Common myeloid progenitor, CD34-positive (primary cell): ENCODE data around the gene ITM2C.

Source experiments
- CTCF ChIA-PET: fragments of 350-600 bp; sonication (Branson Sonifier 250); formaldehyde crosslinking; loops from one replicate; lab custom pipeline; 2021; ENCODE audit warnings: antibody characterized with exemption; lab: Charles Lee
- POLR2A ChIA-PET: fragments of 350-600 bp; sonication (Branson Sonifier 250); formaldehyde crosslinking; loops from one replicate; lab custom pipeline; 2021; ENCODE audit warnings: antibody characterized with exemption; lab: Charles Lee
- DNase-seq, 3 donors: peaks; one replicate each; pipeline versions ENCODE4 v3.0.0 to v3.0.0-alpha.2; 2013
- H3K27ac ChIP-seq, 2 experiments: 1 replicate in 1 of 2; 2 replicates in 1 of 2; pipeline ENCODE4 v1.7.0; 2013; ENCODE audit warnings: inconsistent platforms in 2 of 2, low read length in 2 of 2, mild to moderate bottlenecking in 2 of 2, low read depth in 1 of 2, moderate library complexity in 1 of 2; ENCODE audit not compliant: severe bottlenecking in 2 of 2, insufficient read depth in 1 of 2, poor library complexity in 1 of 2
- H3K27me3 ChIP-seq, 5 experiments: replicated peaks in 2 of 5; 1 replicate in 3 of 5; 2 replicates in 2 of 5; pipeline versions ENCODE4 v1.6.1 to v1.7.0; 2013; ENCODE audit warnings: low read length in 4 of 5, mild to moderate bottlenecking in 2 of 5, moderate library complexity in 2 of 5, inconsistent platforms in 1 of 5; ENCODE audit not compliant: insufficient read depth in 5 of 5, control insufficient read depth in 4 of 5
- H3K36me3 ChIP-seq, 4 experiments: 1 replicate in 2 of 4; 2 replicates in 2 of 4; pipeline versions ENCODE4 v1.6.1 to v1.7.0; 2013; ENCODE audit warnings: low read length in 3 of 4, control low read depth in 1 of 4, mild to moderate bottlenecking in 1 of 4; ENCODE audit not compliant: control insufficient read depth in 4 of 4, insufficient read depth in 4 of 4
- H3K4me1 ChIP-seq, 4 experiments: 1 replicate in 3 of 4; 2 replicates in 1 of 4; pipeline versions ENCODE4 v1.6.1 to v1.7.1; 2013; ENCODE audit warnings: low read length in 3 of 4, mild to moderate bottlenecking in 3 of 4, control low read depth in 1 of 4, inconsistent platforms in 1 of 4, moderate library complexity in 1 of 4; ENCODE audit not compliant: control insufficient read depth in 4 of 4, insufficient read depth in 4 of 4; ENCODE audit errors: control extremely low read depth in 1 of 4
- H3K4me3 ChIP-seq, 7 experiments: 1 replicate in 4 of 7; 2 replicates in 3 of 7; pipeline versions ENCODE4 v1.5.1 to v1.7.0; 2013; ENCODE audit warnings: mild to moderate bottlenecking in 7 of 7, low read length in 6 of 7, moderate library complexity in 6 of 7, inconsistent platforms in 2 of 7, low read depth in 2 of 7, control low read depth in 1 of 7; ENCODE audit not compliant: insufficient read depth in 4 of 7, control insufficient read depth in 1 of 7; ENCODE audit errors: extremely low read depth in 1 of 7
- H3K9me3 ChIP-seq, 5 experiments: 1 replicate in 4 of 5; 2 replicates in 1 of 5; pipeline versions ENCODE4 v1.6.1 to v1.7.1; 2013; ENCODE audit warnings: low read length in 4 of 5, mild to moderate bottlenecking in 2 of 5, inconsistent platforms in 1 of 5, low read depth in 1 of 5, moderate library complexity in 1 of 5; ENCODE audit not compliant: control insufficient read depth in 4 of 5, insufficient read depth in 2 of 5; ENCODE audit errors: control extremely low read depth in 1 of 5
- WGBS: methylation state at CpG from one replicate; pipeline ENCODE4 v1.1.5; 2013; ENCODE audit not compliant: insufficient coverage; 5-methylcytosine and 5-hydroxymethylcytosine counted together

Gene ITM2C

DNA sequence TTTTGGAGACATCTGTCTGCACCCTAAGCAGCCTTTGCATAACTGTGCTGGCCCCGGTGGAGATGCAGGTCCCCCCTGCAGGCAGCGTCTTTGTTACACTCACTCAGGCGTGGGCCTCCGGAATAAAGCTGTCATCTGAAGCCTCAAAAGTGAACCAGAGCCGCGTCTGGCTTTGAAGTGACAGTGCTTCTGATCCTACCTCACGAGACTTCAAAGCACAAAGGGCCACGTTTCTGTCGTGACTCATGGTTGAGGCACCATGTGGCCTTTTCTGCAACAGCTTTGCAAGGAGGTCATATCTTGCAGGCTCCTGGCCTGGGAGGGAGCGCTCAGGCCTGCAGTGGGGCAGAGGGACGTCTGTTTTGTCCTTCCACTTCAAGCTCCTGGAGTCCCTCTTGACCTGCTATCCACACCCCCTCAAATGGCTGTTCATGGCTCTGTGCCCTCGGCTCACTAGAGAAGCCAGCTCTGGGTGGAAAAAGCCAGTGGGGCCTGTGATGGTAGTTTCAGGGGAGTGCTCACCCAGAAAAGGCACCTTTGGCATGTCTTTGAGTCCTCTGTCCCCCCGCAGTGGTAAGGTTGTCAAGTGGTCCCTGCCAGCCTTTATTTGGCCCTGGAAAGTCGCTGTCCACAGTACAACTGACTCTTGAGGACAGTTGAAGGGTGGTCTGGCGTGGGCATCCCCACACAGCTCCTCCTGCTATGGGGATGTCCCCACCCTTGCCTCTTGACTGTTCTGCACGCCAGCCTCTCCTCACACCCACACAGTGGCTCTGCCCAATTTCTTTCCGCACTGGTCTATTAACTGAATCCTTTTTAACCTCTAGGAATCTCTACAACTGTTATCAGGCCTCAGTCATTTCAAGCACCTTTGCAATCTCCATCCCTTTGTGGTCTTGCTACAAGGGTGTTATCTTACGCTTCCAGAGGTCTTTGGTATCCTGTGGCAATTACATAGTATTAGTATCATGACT, 41.0 kb downstream of the ITM2C start:
- Histone ChIP-seq H3K4me1 (peaks cover 0 to 4% (median 2%) of the 10 kb centered on the region in 4 experiments), H3K27me3 (no peaks in the 10 kb centered on the region), H3K4me3 (no peak overlapping the region), H3K27ac (no peak overlapping the region), H3K36me3 (no peaks in the 10 kb centered on the region), H3K9me3 (no peaks in the 10 kb centered on the region)
- ChIA-PET POLR2A (no interaction called here), CTCF (interaction anchor here (1.0 to 2.6 kb wide), 7 partner anchors 9 to 83 kb away, joined by 3 to 10 read pairs (median 4); no protein-coding TSS in a partner anchor)
- DNase-seq: peak; percentile 18 to 57 (median 32)
- 95% methylated on average over 16 of the region's 18 CpGs for WGBS

DNA sequence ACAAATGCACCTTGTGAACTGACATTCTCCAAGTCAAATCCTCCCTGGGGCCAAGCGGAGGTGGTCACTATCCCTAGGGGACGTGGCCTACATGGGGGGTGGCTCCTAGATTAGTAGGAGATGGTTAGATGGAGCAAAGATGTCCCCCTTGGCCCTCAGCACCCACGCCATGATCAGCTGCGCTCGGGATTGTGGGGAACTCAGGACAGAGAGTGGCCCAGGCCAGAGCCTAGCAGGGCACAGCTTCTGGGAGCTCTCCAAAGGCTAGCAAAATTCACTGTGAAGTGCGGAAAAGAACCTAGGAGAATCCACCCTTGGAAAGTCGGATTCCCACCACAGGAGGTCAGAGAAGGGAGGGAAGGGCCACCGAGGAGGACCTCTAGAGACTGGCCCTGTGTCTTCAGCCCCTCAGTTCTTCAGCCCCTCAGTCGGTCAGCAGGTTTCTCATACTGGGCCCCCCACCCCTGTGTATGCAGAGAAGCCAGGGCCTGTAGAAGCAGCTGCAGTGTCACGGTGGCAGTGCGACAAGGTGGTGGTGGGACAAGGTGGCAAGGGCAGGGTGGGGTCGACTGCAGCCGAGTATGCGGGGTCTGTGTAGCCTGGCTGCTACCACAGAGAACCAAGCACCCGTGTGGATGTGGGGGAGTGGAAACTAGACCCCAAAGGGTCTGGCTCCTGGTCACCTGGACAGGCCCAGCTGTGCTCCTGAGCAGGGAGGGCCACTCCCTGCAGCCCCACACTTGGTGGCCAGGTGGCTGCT, 41.9 kb downstream of the ITM2C start:
- H3K27me3 ChIP-seq: no peaks in the 10 kb centered on the region
- no peak overlapping the region for H3K4me3 ChIP-seq
- no peak for DNase-seq
- peaks cover 0 to 4% (median 2%) of the 10 kb centered on the region in 4 experiments for H3K4me1 ChIP-seq
- no peaks in the 10 kb centered on the region for H3K36me3 ChIP-seq
- no peaks in the 10 kb centered on the region for H3K9me3 ChIP-seq
- 97% methylated on average over 12 of the region's 15 CpGs for WGBS
- ChIA-PET POLR2A (no interaction called here), CTCF (interaction anchor here (0.6 to 2.6 kb wide), 7 partner anchors 35 to 82 kb away, joined by 3 to 10 read pairs (median 4); no protein-coding TSS in a partner anchor)
- H3K27ac ChIP-seq: no peak overlapping the region

DNA sequence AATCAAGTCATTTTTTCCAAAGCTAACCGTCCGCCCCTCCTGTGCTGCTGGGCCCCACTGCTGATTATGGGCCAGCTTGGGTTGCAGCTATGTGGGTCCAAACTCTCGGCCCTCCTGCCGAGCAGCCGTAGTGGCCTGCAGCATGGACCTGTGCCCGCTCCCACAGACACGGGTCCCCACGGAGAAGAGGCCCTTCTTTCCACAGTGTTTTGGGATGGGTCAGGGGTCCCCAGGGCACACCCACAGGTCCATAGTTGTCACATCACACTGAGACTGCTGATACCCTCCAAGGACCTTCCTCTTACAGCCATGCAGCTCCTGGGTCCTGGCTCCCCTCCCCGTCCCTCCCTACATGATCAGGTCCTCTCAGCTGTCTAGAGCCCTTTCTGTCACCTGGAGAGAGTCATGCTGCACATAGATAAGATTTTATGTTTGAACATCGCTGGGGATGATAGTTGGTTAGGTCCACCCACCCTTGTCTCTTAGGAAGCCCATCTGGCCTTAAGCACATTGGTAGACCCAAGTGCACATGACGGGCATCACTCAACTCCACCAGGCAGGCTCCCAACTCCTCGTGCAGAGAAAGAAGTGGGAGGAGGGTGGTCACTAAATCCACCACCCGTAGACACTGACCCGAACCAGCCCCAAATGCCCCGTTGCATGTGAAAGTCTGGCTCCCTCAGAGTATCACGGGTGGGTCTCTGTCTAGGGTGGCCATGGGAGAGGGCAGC, 42.8 kb downstream of the ITM2C start:
- H3K36me3 ChIP-seq: no peaks in the 10 kb centered on the region
- WGBS: 97% methylated on average over 12 of the region's 16 CpGs
- H3K27me3 ChIP-seq: no peaks in the 10 kb centered on the region
- DNase-seq: no peak
- H3K4me3 ChIP-seq: no peak overlapping the region
- H3K9me3 ChIP-seq: no peaks in the 10 kb centered on the region
- H3K4me1 ChIP-seq: peaks cover 0 to 4% (median 2%) of the 10 kb centered on the region in 4 experiments
- ChIA-PET POLR2A (no interaction called here), CTCF (interaction anchor here (0.6 to 2.6 kb wide), 8 partner anchors 34 to 84 kb away, joined by 3 to 10 read pairs (median 4); no protein-coding TSS in a partner anchor)
- no peak overlapping the region for H3K27ac ChIP-seq

- CTCF ChIA-PET: interaction anchor here (0.6 to 1.8 kb wide), 7 partner anchors 13 to 98 kb away, joined by 3 to 5 read pairs (median 3); no protein-coding TSS in a partner anchor
- POLR2A ChIA-PET: no interaction called here
- no peak overlapping the region for H3K4me3 ChIP-seq
- DNase-seq: no peak
- 92% methylated on average over 4 of the region's 6 CpGs for WGBS
- no peaks in the 10 kb centered on the region for H3K27me3 ChIP-seq
- H3K4me1 ChIP-seq: peaks cover 0 to 8% (median 4%) of the 10 kb centered on the region in 4 experiments
- no peak overlapping the region for H3K27ac ChIP-seq
- H3K9me3 ChIP-seq: no peaks in the 10 kb centered on the region
- no peaks in the 10 kb centered on the region for H3K36me3 ChIP-seq
These were observed 43.4 kb downstream of the ITM2C start for GRCh38 chr2:230908092-230908594.

DNA sequence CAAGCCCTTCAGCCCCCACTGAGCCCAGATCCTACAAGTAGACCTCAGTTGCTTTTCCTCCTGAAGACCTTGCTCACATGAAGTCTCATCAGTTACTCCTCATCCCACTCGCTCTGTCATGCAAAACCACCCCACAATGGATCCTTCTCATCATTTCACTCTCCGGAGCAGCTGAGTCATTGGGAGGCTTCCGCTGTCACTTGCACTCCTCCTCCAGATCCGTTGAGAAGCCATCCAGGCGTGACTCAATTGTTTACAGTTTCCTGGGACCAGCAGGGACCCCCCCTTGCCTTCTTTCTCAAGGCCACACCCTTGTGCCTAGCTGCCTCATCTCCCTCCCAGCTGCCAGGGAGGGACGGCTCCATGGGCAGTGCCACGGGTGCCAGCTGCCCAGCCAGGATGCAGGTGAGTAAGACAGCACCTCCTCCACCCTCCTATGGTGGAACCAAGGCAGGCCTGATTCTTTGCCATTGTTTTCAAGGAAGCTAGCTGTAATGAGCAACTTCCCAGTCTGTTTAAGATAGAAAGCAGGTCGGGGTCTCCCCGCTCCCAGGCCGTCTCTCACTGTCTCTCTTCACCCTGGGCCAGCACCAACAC, 44.0 kb downstream of the ITM2C start:
- Histone ChIP-seq H3K36me3 (no peaks in the 10 kb centered on the region), H3K9me3 (no peaks in the 10 kb centered on the region), H3K4me3 (no peak overlapping the region), H3K27me3 (no peaks in the 10 kb centered on the region), H3K27ac (no peak overlapping the region), H3K4me1 (peaks cover 0 to 13% (median 5%) of the 10 kb centered on the region in 4 experiments)
- POLR2A ChIA-PET: no interaction called here
- no peak for DNase-seq
- WGBS: 94% methylated on average over 7 of the region's 10 CpGs
- CTCF ChIA-PET: interaction anchor here (0.6 to 1.8 kb wide), 7 partner anchors 13 to 97 kb away, joined by 3 to 5 read pairs (median 3); no protein-coding TSS in a partner anchor

DNA sequence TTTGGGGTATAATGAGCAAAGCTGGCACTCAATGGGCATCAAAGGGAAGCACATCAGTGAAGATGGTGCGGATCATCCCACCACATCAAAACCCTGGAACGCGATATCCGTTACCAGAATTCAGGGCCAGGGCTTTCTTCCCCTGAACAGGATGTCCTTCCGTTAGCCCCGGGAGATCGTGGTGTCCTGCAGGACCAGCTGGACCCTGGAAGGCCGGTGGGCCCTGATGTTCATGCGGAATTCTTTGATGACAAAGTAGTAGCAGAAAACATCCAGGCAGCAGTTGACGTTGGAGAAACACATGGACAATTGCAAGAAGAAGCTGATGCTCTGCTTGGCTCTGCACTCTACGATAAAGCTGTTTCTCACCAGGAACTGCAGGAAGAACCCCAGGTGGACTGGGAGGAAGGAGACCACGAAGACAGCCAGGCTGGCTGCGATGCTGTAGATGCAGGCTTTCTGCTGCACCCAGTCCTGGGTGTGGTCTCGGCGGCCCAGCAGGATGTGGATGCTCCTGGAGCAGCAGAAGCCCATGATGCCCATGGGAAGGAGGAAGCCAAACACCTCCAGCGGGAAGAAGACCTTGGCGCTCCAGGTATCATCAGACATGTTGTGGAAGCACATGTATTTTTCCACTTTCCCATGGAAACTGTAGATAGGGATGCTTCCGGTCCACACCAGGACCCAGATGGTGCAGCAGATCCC, 45.3 kb downstream of the ITM2C start:
- no peak overlapping the region for H3K4me3 ChIP-seq
- no peak for DNase-seq
- H3K4me1 ChIP-seq: peaks cover 0 to 18% (median 8%) of the 10 kb centered on the region in 4 experiments
- H3K27me3 ChIP-seq: no peaks in the 10 kb centered on the region
- no peaks in the 10 kb centered on the region for H3K9me3 ChIP-seq
- WGBS: over 99% methylated on average over 16 of the region's 18 CpGs
- H3K36me3 ChIP-seq: no peaks in the 10 kb centered on the region
- ChIA-PET POLR2A (no interaction called here), CTCF (interaction anchor here (1.1 to 2.3 kb wide), 3 partner anchors 19 to 88 kb away, joined by 3 to 5 read pairs (median 3); no protein-coding TSS in a partner anchor)
- no peak overlapping the region for H3K27ac ChIP-seq
